ENCODE results near the gene MIF.
A peak's percentile ranks its signal among the peaks of the same experiment; 100 is the strongest.
"Not testable (repeated sequence)": the region's sequence is repeated elsewhere in the genome, so short reads cannot be mapped to it uniquely, and the experiment has no call there.

MIF gene

DNA sequence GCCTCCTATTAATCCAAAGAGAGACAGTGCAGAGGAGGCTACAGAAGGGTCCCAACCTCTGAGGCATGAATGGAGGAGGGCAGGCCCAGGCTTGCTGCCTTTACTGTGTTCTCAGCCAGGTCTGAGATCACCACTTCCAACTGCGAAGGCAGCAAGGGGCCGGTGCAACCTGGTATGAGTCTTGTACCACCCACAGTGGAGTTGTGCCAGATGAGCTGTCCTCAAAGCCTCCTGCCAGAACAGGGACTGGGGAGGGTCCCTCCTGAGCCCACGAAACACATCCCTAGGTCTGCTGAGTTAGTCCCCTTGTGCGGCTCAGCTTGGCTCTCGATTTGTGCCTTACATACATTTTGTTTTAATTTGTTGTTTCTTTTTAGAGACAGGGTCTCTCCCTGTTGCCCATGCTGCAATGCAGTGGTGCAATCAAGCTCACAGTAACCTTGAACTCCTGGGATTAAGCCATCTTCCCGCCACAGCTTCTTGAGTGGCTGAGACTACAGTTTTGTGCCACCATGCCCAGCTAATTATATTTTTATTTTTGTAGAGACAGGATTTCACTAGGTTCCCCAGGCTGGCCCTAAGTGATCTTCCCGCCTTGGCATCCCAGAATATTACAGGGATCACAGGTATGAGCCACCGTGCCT, 9.3 kb downstream of the MIF start:
- no peak for DNase-seq

DNA sequence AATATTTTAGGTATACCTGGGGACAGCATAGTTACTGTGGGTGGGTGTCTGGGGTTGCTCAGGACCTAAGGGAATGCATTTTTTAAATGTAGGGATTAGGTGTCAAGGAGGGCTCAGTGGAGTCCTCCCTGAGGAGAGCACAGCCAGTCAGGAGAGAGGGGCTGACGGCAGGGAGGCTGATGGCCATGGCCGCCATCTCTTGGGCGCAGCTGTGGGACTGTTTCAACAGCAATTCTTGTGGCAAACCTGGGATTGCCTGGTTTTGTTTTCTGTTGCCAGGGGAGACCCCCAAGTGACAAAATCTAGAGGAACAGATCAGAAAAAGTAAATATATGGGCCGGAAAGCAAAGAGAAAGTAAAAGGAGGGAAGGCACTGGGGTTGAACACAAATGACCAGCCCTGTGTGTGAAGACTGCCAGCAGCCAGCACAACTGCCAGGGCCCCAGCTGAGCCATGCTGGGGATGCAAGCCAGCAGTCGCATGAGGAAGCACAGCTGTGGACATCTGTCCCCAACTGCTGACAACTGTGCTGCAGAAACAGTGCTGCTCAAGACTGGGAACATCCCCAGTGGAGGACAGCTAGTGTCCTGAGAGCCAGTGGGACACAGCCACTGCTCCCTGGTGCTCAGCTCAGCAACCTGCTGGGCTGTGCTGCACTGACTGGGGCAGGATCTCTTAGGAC, 10.5 kb downstream of the MIF start:
- DNase-seq: no peak

DNA sequence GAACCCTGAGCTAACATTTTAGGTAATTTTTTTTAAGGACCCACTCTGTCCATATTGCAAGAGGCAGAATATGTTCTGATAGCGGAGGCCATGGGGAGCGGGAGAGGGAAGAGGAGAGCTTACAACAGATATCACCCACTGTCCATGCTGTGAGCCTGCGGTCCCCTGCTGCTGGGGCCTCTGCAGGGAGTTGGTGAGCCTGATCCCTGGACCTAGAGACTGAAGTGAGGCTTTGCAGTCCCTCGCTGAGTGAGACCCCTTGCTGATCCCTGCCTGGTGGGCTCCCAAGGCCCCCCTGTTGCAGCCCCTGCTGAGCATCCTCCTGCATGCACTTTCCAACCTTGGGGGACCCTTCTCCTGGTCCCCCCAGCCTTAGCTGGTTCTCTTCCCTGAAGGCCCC, 12.5 kb downstream of the MIF start:
- no peak for DNase-seq

DNA sequence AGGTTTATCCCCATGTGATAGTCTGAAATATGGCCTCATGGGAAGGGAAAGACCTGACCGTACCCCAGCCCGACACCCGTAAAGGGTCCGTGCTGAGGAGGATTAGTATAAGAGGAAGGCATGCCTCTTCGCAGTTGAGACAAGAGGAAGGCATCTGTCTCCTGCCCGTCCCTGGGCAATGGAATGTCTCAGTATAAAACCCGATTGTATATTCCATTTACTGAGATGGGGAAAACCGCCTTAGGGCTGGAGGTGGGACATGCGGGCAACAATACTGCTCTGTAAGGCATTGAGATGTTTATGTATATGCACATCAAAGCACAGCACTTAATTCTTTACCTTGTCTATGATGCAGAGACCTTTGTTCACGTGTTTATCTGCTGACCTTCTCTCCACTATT, 13.2 kb downstream of the MIF start:
- DNase-seq: not testable (repeated sequence)

DNA sequence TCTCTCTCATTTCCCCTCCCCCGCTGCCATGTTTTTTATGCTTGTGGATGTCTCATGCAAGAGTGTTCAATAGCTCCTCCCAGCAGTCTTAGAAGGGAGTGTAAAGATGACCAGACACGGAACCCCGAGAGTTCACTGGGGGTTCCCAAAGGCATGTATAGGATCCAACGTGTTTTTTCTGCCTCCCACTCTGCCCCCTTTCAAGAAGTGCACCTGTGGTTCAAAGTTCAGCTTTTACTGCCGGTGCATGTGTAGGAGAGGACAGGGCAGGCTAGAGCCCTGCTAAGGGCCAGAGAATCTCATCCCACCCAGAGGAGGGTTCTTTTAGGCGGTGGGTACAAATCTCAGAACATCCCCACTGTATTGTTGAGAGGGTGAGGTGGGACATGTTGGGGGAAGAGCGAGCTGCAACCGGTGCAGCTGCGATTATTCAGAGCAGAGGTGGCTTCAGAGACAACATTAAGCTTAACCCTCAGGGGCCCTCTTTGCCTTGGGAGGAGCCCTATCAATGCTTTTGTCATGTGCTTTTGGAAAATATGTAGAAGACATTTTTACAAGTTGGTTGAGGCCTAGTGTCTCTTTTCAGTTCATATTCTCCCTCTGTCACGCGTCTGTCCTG, 14.5 kb downstream of the MIF start:
- no peak for DNase-seq

DNA sequence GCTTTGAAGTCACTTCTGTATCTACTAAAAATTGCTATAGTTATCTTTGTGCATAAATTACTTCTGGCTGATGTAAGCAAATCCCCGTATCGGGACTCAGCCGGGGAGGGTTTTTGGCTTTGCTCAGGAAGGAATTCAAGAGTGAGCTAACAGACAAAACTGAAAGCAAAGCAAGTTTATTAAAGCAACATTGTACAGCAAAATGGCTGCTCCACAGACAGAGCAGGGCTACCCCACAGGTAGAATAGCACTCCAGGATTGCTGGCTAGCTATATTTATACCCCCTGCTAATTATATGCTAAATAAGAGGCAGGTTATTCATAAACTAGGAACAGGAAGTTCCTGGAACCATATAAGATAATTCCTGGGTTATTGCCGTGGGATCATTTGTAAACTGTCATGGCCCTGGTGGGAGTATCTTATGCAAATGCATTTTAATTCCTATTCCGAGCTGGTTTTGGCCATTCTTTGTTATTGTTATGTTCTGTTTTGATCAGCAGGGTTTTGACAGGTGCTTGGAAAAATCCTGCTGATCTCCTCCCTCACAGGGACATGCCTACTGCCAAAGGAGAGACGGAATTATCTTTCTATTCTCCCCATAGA, 15.2 kb downstream of the MIF start:
- DNase-seq: no peak

DNA sequence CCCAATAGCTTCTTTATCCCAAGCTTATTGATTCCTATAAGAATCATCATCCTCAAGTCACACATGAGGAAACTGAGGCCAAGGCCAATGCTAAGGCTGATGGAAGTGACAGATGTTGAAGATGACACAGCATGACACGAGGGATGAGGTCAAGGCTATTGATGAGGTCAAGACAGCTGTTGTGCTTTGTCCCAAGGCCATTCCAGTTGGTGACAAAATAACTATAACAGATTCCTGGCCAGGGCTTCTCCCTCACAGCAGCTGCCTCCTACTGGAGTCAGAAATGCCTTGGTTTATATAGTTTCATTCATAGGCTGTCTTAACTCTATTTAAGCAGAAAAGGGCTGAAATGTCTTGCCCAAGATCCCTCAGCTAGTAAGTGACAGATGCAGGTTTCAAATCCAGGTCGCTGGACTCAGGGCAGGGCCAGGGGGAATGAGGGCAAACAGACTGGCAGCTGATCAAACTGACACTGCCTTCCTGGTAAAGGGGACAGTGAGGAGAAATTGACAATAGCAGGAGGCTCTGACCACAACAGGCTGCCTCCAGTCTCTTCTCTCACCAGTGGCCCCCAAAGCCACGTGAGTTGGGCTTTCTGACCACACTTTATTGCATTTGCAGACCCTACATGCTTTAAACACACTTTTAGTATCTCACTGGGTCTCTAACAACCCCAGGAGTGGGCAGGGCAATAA, 16.5 kb downstream of the MIF start:
- DNase-seq: no peak

DNA sequence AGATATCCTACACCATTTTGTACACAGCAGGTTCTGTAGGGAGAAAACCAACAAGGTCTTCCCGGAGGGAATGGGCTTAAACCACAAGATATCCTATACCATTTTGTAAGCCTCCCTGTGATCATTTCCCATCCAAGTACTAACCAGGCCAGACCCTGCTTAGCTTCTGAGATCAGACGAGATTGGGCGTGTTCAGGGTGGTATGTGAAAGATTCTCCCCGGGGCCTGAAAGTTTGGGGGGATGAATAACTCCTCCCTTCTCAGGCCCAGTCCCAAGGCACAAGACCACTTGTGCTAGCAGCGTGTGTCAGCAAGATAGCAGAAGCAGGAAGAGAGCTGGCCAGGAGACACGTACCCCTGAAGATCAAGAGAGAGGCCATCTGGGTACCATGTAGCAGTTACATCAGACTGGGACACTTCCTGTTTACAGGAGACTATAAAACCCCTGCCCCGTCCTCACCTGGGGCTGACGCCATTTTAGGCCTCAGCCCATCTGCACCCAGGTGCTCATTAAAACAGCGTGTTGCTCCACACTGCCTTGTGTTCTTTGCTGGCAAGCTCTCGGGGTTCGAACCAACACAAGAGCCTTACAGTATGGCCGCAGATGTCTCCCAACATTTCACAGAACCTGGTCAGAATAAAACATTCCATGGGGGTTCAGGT, 17.3 kb downstream of the MIF start:
- no peak for DNase-seq

DNA sequence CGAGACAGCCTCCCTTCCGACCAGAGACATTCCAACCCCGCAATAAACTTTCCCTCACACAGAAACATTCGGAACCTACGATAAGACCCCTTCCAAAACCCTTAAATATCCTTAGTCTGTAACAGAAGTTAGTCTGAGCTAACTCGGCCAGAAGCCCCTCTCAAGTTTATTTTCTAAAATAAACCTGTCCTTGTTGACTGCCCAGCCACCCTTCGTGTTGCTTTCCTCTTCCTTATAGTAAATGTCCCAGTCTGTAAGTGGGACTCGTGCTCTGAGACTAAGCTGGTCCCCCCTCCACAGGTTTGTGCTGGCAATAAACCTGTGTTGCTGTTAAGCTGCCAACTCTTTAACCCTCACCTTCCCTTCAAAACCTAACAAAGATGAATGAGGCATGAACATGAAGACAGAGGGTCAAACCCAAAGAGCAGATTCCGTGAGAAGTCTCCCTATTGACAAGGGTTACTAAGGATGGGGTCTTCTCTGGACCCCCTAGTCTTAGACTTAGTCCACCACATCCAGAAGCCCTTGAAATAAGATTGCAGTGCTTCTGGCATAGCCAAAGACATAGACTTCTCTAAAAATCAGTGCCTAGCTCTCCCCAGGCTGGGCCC, 18.2 kb downstream of the MIF start:
- DNase-seq: no peak

DNA sequence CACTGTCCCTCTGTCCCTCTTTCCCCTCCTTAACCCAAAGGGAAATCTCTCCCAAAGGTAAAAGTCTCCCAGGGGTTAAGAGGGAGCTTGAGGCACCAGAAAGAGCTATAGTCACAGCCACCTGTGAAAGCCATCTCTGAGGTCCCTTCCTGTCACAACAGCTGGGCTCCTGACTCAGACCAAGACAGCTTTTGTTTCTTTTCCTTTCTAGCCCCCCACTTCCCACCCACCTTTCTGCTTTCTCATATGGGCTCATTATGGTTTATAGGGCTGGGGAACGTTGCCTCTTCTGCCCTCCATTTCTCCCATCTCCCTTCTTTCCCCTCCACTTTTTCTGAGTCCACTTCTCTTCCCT, 19.1 kb downstream of the MIF start:
- DNase-seq: no peak

DNA sequence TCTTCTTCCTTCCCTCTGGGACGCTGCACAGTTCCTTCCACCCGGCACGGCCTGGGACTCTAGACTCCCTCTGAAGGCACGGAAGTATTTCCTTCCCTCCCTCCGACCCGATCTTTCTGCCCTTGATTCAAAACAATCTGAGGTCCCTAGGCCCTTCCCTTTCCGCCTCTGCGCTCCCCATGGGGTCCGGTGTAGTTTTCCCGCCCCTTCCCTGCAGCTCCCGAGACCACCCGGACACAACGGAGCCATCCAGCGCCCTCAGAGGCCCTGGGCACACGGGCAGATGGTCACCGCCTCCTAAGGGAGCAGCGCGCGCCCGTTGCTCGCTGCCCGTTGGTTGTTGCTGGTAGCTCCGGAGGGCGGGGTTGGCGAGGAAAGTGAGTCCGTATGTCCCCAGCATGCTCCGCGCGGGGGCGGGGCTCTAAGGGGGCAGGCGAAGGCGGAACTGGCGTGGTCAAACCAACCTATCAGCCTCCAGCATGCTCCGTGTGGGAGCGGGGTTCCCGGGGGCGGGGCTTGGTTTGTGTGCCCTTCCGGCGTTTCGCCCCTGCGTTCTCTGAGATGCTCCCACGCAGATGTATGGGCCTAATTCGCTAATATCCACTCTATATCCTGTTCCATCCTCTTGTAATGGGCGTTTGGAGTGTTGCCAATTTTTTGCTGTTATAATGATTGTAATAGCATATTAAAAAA, 19.6 kb downstream of the MIF start:
- DNase-seq: peak; percentile 97

DNA sequence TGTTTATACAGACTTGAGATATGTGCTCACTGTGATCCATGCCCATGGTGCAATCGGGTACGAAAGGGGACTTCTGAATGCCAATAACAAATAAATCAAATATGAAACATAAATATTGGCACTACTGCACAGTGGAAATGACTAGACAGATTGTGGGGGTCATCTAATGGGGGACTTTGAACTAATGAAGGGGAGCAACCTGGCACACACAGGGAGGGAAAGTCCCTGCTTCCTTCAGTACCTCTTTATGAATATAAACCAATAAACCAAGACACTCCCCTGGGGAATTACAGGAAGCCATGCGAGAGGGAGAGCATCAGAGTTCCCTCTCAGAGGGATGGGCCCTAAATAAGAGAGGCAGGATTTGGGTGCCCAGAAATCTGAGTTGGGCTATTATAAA, 21.1 kb downstream of the MIF start:
- no peak for DNase-seq

DNA sequence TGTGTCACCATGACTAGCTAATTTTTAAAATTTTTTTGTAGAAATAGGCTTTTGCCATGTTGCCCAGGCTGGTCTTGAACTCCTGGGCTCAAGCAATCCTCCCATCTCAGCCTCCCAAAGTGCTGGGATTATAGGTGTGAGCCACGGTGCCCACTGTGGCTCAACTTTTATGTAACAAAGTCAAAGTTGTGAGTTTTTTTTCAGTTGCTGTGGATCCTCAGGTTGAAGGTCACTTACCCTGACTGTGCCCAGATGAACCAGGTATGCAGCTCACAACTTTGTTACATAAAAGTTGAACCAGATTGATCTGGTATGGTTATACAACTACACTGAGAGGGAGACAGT, 26.1 kb downstream of the MIF start:
- not testable (repeated sequence) for DNase-seq

DNA sequence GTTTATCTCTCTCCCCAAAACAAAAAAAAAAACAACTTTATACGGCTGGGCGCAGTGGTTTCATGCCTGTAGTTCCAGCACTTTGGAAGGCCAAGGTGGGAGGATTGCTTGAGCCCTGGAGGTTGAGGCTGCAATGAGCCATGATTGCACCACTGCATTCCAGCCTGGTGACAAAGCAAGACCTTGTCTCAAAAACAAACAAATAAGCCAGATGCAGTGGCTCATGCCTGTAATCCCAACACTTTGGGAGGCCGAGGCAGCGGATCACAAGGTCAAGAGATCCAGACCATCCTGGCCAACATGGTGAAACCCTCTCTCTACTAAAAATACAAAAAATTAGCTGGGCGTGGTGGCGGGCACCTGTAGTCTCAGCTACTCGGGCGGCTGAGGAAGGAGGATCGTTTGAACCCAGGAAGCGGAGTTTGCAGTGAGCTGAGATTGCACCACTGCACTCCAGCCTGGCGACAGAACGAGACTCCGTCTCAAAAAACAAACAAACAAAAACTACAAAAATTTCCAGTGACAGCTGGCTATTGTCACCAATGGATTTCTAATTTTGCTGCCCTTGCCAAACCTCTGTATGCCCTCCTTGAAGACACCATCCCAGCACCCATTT, 27.5 kb downstream of the MIF start:
- not testable (repeated sequence) for DNase-seq

DNA sequence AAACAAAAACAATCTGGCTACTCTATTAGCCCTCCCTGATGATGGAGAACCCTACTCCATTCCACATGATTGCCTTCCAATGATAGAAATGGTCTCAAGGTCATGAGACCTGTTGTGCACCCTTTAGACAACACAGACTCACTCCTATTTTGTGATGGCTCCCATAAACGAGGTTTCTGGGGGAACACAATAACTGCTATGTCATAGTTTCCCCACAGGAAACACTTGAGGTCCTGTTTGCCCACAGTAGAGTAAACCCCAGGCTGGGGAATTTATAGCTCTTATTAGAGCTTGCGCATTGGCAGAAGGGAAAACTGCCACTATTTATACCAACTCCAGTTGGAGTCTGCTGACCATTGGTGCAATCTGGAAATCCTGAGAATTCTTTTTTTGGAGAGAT, 28.7 kb downstream of the MIF start:
- no peak for DNase-seq

DNA sequence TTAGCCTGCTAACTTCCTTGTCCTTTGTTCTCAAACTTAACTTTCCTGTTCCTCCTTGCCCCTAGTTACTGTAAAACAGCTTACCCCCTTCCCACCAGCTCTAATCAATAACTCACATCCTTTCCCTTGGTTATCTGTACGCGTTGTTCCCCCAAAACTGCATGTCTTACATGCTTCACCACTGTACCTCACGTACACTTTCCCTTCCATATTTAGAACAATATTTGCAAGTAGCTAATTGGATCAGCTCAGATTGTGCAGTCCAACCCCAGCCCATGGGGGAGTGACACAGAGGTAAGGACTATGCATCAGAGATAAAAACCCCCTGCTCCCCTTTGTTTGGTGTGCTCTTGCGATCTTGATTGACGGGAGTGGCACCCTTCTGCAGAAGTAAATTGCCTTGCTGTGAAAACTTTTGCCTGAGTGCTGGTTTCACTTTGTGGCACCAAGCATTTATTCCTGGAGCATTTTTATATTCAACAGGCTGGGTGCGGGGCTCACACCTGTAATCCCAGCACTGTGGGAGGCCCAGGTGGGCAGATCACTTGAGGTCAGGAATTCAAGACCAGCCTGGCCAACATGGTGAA, 30.9 kb downstream of the MIF start:
- no peak for DNase-seq

DNA sequence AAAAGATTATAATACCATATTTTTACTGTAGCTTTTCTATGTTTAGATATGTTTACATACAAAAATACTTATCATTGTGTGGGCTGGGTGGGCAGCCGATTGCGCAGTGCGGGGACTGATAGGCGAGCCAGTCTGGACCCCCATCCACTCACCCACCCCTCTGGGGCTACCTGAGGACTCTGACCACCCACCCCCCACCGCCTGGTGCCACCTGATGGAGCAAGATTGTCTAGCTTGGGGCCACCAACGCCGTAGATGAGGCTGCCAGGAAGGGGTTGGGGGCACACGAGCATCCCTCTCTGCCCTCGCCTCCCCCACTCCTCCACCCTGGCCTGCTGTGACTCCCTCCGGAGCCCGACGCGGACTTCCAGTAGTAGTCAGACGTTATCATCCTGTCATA, 32.4 kb downstream of the MIF start:
- no peak for DNase-seq

DNA sequence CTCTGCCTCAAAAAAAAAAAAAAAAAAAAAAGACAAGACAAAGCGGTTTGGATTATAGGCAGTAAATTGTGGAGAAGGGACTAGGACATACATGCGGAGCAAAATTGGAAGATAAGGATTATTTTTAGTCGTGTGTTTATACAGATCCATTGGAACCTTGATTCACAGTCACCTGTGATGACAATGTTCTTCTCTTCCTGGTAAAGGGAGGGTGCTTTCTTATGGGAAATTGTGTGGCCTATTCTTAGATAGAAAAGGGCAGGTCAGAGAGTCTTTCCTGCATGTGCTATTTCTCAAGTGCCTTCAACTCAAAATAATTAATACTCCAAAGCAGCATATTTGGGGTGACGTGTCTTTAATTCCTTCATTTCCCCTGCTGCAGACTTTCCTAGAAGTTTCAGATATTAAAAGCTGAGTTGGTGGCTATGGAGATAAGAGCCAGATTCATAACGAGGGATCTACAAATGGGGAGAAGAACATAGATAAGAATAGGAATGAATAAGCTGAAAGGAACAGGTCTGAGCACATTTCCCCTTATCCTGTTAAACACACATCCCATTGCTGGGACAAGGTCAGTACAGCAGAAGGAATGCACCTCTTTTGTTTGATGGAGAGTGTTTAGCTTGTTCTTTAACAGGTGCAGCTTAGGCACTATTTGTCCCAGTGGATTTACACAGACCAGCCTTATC, 44.3 kb downstream of the MIF start:
- no peak for DNase-seq

DNA sequence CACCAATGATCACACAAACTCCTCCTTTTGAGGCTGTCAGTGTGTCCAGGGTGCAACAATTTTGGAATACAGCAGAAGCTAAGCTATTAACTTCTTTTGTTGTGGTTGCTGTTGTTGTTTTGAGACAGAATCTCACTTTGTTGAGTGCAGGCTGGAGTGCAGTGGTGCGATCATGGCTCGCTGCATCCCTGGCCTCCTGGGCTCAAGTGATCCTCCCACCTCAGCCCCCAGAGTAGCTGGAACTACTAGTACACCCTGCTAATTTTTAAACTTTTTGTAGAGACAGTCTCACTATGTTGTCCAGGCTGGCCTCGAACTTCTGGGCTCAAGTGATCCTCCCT, 44.8 kb downstream of the MIF start:
- DNase-seq: no peak

DNA sequence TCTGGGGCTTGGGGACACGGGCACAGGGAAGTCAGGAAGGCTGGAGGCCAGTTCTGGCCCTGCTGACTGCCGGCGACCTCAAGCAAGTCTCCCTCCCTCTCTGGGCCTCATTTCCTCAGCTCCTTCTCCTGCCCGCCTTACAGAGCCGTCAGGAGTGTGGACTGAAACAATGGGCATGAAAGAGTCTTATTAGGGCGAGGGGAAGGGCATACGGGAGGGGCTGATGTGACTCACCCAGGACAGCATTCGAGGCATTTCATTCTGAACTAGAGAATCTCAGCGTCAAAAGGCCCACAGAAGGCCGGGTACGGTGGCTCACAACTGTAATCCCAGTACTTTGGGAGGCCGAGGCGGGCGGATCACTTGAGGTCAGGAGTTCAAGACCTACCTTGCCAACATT, 46.0 kb downstream of the MIF start:
- DNase-seq: not testable (repeated sequence)

Data from effector CD4-positive, alpha-beta T cell (primary cell).